ENCODE data around the gene PHF2. TPM values are rescaled to one million over a fixed set of nuclear protein-coding genes. Genes with fewer than 3 reads are reported as not detected.

Gene PHF2
- total and polyA plus RNA-seq, 2 donors (not counting 1 experiment from before 2014, with no cell fraction given) = 11.0 to 28.8 TPM

DNA sequence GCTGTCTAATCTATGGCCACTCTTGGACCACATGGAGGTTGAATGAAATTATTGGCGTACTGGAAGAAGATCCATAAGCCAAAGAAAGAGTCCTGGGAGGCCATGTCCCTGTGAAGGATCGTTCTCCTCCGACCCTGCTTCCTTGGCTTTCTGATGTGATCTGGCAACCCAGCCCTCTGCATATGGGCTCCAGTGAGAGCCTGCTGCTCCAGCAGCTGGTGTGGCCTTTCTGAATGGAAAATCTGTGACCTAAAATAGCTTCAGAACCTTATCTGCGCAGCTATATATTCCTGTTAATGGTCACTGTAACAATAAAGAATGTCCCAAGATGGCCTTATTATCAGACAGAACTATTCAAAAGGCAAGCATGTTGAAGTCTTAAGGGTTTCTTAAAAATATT lies 40.2 kb upstream of the PHF2 start:
- no peaks in the 10 kb centered on the region for H3K9me3 ChIP-seq (ENCODE audit: control extremely low read depth in 1 of 3, control insufficient read depth in 2 of 3, insufficient read depth in 1 of 3, low read length in 2 of 3)
- peaks cover 7% of the 10 kb centered on the region for H4K20me1 ChIP-seq (ENCODE audit: control insufficient read depth, insufficient read depth, low read length, poor library complexity, severe bottlenecking)
- DNase-seq = no peak
- H3K27ac Mint-ChIP-seq = no peak overlapping the region
- ChIA-PET CTCF (no interaction called here), POLR2A (no interaction called here)
- H3K4me1 Mint-ChIP-seq = no peaks in the 10 kb centered on the region
- WGBS (ENCODE audit: insufficient coverage) = 97% methylated on average over 3 of the region's 4 CpGs
- no peak overlapping the region for H2AFZ ChIP-seq (ENCODE audit: insufficient read depth, low read depth, low read length, poor library complexity, severe bottlenecking)
- H3K79me2 ChIP-seq (ENCODE audit: control insufficient read depth, insufficient read depth, low read length) = peaks cover 15% of the 10 kb centered on the region
- H3K4me2 ChIP-seq (replicated peaks; ENCODE audit: low read depth, low read length, poor library complexity, severe bottlenecking) = no peak overlapping the region
- H3K9me3 Mint-ChIP-seq (ENCODE audit: insufficient read depth) = no peaks in the 10 kb centered on the region
- H3K9ac ChIP-seq (ENCODE audit: low read length) = no peak overlapping the region
- no peak overlapping the region for H3K4me3 ChIP-seq (ENCODE audit: control extremely low read depth in 1 of 5, extremely low read depth in 1 of 5, insufficient read depth in 1 of 5, low read depth in 2 of 5, low read length in 4 of 5)
- no peaks in the 10 kb centered on the region for H3K4me1 ChIP-seq (ENCODE audit: control insufficient read depth in 2 of 2, insufficient read depth in 2 of 2, low read length in 2 of 2)
- intact Hi-C loops (cut with micrococcal nuclease) = no loop called here
- no peaks in the 10 kb centered on the region for H3K27me3 Mint-ChIP-seq
- no peak overlapping the region for H3K4me3 Mint-ChIP-seq
- no peaks in the 10 kb centered on the region for H3K27me3 ChIP-seq (replicated peaks in 1 of 4; ENCODE audit: control extremely low read depth in 1 of 4, control insufficient read depth in 3 of 4, insufficient read depth in 4 of 4, low read length in 3 of 4)
- no peak for ATAC-seq (ENCODE audit: low read depth)
- H3K36me3 ChIP-seq (replicated peaks in 1 of 2; ENCODE audit: control extremely low read depth in 1 of 2, control insufficient read depth in 1 of 2, extremely low read depth in 1 of 2, insufficient read depth in 2 of 2, low read length in 1 of 2) = peaks cover 13 to 71% of the 10 kb centered on the region in 2 experiments
- H3K27ac ChIP-seq (ENCODE audit: low read length in 2 of 2) = no peak overlapping the region
- TF ChIP-seq, protein P1, sequence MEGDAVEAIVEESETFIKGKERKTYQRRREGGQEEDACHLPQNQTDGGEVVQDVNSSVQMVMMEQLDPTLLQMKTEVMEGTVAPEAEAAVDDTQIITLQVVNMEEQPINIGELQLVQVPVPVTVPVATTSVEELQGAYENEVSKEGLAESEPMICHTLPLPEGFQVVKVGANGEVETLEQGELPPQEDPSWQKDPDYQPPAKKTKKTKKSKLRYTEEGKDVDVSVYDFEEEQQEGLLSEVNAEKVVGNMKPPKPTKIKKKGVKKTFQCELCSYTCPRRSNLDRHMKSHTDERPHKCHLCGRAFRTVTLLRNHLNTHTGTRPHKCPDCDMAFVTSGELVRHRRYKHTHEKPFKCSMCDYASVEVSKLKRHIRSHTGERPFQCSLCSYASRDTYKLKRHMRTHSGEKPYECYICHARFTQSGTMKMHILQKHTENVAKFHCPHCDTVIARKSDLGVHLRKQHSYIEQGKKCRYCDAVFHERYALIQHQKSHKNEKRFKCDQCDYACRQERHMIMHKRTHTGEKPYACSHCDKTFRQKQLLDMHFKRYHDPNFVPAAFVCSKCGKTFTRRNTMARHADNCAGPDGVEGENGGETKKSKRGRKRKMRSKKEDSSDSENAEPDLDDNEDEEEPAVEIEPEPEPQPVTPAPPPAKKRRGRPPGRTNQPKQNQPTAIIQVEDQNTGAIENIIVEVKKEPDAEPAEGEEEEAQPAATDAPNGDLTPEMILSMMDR (IDR thresholded peaks at IDR 0.05) = no peak
- no peak for TF ChIP-seq EZH2 (IDR thresholded peaks at IDR 0.05; ENCODE audit: borderline replicate concordance, insufficient read depth, low read depth, low read length, poor library complexity, severe bottlenecking)

DNA sequence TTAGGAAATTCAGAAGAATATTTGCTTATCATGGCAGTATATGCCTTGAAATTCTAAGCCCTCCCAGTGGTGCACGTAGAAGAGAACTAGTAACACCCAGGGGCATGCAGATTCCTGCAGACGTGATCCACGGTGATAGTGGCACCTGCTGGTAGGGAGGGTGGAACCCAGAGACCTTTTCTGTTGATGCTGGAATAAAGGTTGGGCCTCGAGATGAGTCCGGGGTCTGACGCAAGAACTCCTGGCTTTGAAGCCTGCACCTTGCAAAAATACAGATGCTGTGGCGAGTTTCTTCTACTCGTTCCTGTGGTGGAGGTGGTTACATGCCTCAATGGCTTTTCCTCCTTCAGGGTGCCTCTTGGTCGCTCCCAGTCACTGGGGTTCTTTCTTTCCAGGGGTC lies 39.5 kb upstream of the PHF2 start:
- no peak overlapping the region for H3K4me2 ChIP-seq (replicated peaks; ENCODE audit: low read depth, low read length, poor library complexity, severe bottlenecking)
- Mint-ChIP-seq H3K27me3 (no peaks in the 10 kb centered on the region), H3K4me1 (no peaks in the 10 kb centered on the region), H3K4me3 (no peak overlapping the region), H3K9me3 (ENCODE audit: insufficient read depth) (no peaks in the 10 kb centered on the region), H3K27ac (no peak overlapping the region)
- ATAC-seq (ENCODE audit: low read depth) = no peak
- H3K27ac ChIP-seq (ENCODE audit: low read length in 2 of 2) = no peak overlapping the region
- H2AFZ ChIP-seq (ENCODE audit: insufficient read depth, low read depth, low read length, poor library complexity, severe bottlenecking) = no peak overlapping the region
- no peak overlapping the region for H3K4me3 ChIP-seq (ENCODE audit: control extremely low read depth in 1 of 5, extremely low read depth in 1 of 5, insufficient read depth in 1 of 5, low read depth in 2 of 5, low read length in 4 of 5)
- peaks cover 17 to 68% of the 10 kb centered on the region in 2 experiments for H3K36me3 ChIP-seq (replicated peaks in 1 of 2; ENCODE audit: control extremely low read depth in 1 of 2, control insufficient read depth in 1 of 2, extremely low read depth in 1 of 2, insufficient read depth in 2 of 2, low read length in 1 of 2)
- DNase-seq = no peak
- POLR2A ChIA-PET = no interaction called here
- no peak overlapping the region for H3K9ac ChIP-seq (ENCODE audit: low read length)
- 75% methylated on average over 8 of the region's 9 CpGs for WGBS (ENCODE audit: insufficient coverage)
- intact Hi-C loops (cut with micrococcal nuclease) = no loop called here
- no peaks in the 10 kb centered on the region for H3K4me1 ChIP-seq (ENCODE audit: control insufficient read depth in 2 of 2, insufficient read depth in 2 of 2, low read length in 2 of 2)
- peaks cover 7% of the 10 kb centered on the region for H4K20me1 ChIP-seq (ENCODE audit: control insufficient read depth, insufficient read depth, low read length, poor library complexity, severe bottlenecking)
- H3K27me3 ChIP-seq (replicated peaks in 1 of 4; ENCODE audit: control extremely low read depth in 1 of 4, control insufficient read depth in 3 of 4, insufficient read depth in 4 of 4, low read length in 3 of 4) = no peaks in the 10 kb centered on the region
- peaks cover 15% of the 10 kb centered on the region for H3K79me2 ChIP-seq (ENCODE audit: control insufficient read depth, insufficient read depth, low read length)
- CTCF ChIA-PET = no interaction called here
- H3K9me3 ChIP-seq (ENCODE audit: control extremely low read depth in 1 of 3, control insufficient read depth in 2 of 3, insufficient read depth in 1 of 3, low read length in 2 of 3) = no peaks in the 10 kb centered on the region
- TF ChIP-seq, protein P1 (IDR thresholded peaks at IDR 0.05) = no peak
- no peak for TF ChIP-seq EZH2 (IDR thresholded peaks at IDR 0.05; ENCODE audit: borderline replicate concordance, insufficient read depth, low read depth, low read length, poor library complexity, severe bottlenecking)
